ENCODE data around the gene CCR5AS.

Gene CCR5AS

GRCh38 chr3:46356276-46356675 is 50.6 kb downstream of the CCR5AS start (continued):
- TF ChIP-seq AFF4 (CRISPR knock-in tag; IDR thresholded peaks at IDR 0.05; ENCODE audit: borderline replicate concordance) = no peak
- TF ChIP-seq JAZF1 (CRISPR knock-in tag; IDR thresholded peaks at IDR 0.05) = no peak

GRCh38 chr3:46354984-46355383 is 51.9 kb downstream of the CCR5AS start:
- Mint-ChIP-seq H3K4me1 (peaks cover 11% of the 10 kb centered on the region; the same call in 1 of the 2 replicates), H3K4me3 (no peak overlapping the region), H3K27ac (no peak overlapping the region), H3K36me3 (no peaks in the 10 kb centered on the region), H3K9me3 (no peaks in the 10 kb centered on the region), H3K27me3 (ENCODE audit: low read depth) (peaks cover 8% of the 10 kb centered on the region)
- ChIA-PET CTCF (interaction anchor here (1.0 to 1.1 kb wide), 2 partner anchors 17 to 95 kb away, joined by 3 to 4 read pairs; no protein-coding TSS in a partner anchor), POLR2A (no interaction called here)
- no peak for ATAC-seq
- TF ChIP-seq FOXP4 (CRISPR knock-in tag; IDR thresholded peaks at IDR 0.05) = no peak
- no peak for TF ChIP-seq OVOL2 (CRISPR knock-in tag; IDR thresholded peaks at IDR 0.05; ENCODE audit: borderline replicate concordance)
- TF ChIP-seq ZBTB43 (CRISPR knock-in tag; IDR thresholded peaks at IDR 0.05) = no peak
- no peak for TF ChIP-seq EMX1 (CRISPR knock-in tag; IDR thresholded peaks at IDR 0.05)
- TF ChIP-seq ZBTB21 (CRISPR knock-in tag; IDR thresholded peaks at IDR 0.05; ENCODE audit: borderline replicate concordance) = no peak
- no peak for TF ChIP-seq JUN (CRISPR knock-in tag; IDR thresholded peaks at IDR 0.05)
- no peak for TF ChIP-seq GTF2I (CRISPR knock-in tag; conservative IDR thresholded peaks at IDR 0.05)
- TF ChIP-seq SOX15 (CRISPR knock-in tag; IDR thresholded peaks at IDR 0.05) = no peak
- TF ChIP-seq E2F4 (CRISPR knock-in tag; IDR thresholded peaks at IDR 0.05; ENCODE audit: borderline replicate concordance, low read depth) = no peak
- TF ChIP-seq E2F1 (CRISPR knock-in tag; IDR thresholded peaks at IDR 0.05) = no peak
- TF ChIP-seq MAX (CRISPR knock-in tag; IDR thresholded peaks at IDR 0.05) = no peak
- TF ChIP-seq FOXJ3 (CRISPR knock-in tag; IDR thresholded peaks at IDR 0.05; ENCODE audit: borderline replicate concordance) = no peak
- TF ChIP-seq E2F5 (CRISPR knock-in tag; IDR thresholded peaks at IDR 0.05) = no peak
- TF ChIP-seq NR2C2 (CRISPR knock-in tag; IDR thresholded peaks at IDR 0.05) = no peak
- DNase-seq (ENCODE audit: low spot score) = no peak
